ENCODE measurements around the gene SPATA12. TPM values are rescaled to one million over a fixed set of nuclear protein-coding genes. Genes with fewer than 3 reads are reported as not detected.

The SPATA12 gene
- total RNA-seq, 1 experiment from 2014 or later: 0.22 TPM

- no peak overlapping the region for H3K9ac ChIP-seq (ENCODE audit: extremely low read depth, insufficient read length, low read length)
These were observed 13.2 kb downstream of the SPATA12 start for GRCh38 chr3:57073628-57074027.

More at GRCh38 chr3:57073628-57074027, 13.2 kb downstream of the SPATA12 start:
- Histone ChIP-seq H3K79me2 (ENCODE audit: insufficient read depth, low read length) (no peaks in the 10 kb centered on the region), H3K4me1 (ENCODE audit: insufficient read depth, low read length) (no peaks in the 10 kb centered on the region), H4K8ac (replicated peaks; ENCODE audit: insufficient read length, low read depth, low read length) (no peak overlapping the region), H3K27ac (ENCODE audit: insufficient read length, low read depth, low read length) (no peak overlapping the region), H2BK120ac (ENCODE audit: low read depth, low read length, poor library complexity, severe bottlenecking) (no peak overlapping the region), H4K91ac (ENCODE audit: insufficient read length, low read depth, low read length) (no peak overlapping the region), H3K23ac (ENCODE audit: insufficient read length, low read depth, low read length) (no peak overlapping the region), H3K79me1 (ENCODE audit: insufficient read depth, low read depth, low read length, poor library complexity, severe bottlenecking) (no peaks in the 10 kb centered on the region), H2BK12ac (ENCODE audit: insufficient read length, low read depth, low read length) (no peak overlapping the region), H3K14ac (ENCODE audit: insufficient read depth, low read length) (no peak overlapping the region), H2BK15ac (ENCODE audit: low read depth, low read length) (no peak overlapping the region), H4K20me1 (ENCODE audit: control insufficient read depth, insufficient read depth, insufficient read length) (no peaks in the 10 kb centered on the region), H3K23me2 (ENCODE audit: insufficient read length, low read depth, low read length, poor library complexity, severe bottlenecking) (no peaks in the 10 kb centered on the region), H2BK20ac (ENCODE audit: low read depth, low read length, poor library complexity, severe bottlenecking) (no peak overlapping the region), H3K18ac (ENCODE audit: insufficient read length, low read depth, low read length) (no peak overlapping the region), H4K5ac (ENCODE audit: insufficient read length, low read depth, low read length) (no peak overlapping the region), H2BK5ac (ENCODE audit: insufficient read length, low read length) (no peak overlapping the region), H3K4ac (ENCODE audit: low read depth, low read length) (no peak overlapping the region), H2AFZ (ENCODE audit: low read length) (no peak overlapping the region), H3K56ac (ENCODE audit: insufficient read length, low read depth, low read length) (no peak overlapping the region), H3T11ph (ENCODE audit: low read length) (no peak overlapping the region), H3K4me2 (ENCODE audit: insufficient read depth, insufficient read length, low read length) (no peak overlapping the region), H2AK5ac (ENCODE audit: insufficient read length, low read length) (no peak overlapping the region), H3K9me3 (ENCODE audit: control insufficient read depth, low read depth, low read length) (no peaks in the 10 kb centered on the region), H3K27me3 (ENCODE audit: insufficient read depth, low read length) (no peaks in the 10 kb centered on the region; the same call in 1 of the 2 replicates)
- Mint-ChIP-seq H3K9me3 (peaks cover 3 to 4% of the 10 kb centered on the region in 2 experiments), H3K27ac (no peak overlapping the region), H3K4me3 (no peak overlapping the region), H3K4me1 (peaks cover 3% of the 10 kb centered on the region in 2 experiments; a peak in 3 of 4 replicates), H3K27me3 (ENCODE audit: low read depth) (peaks cover 23% of the 10 kb centered on the region), H3K36me3 (ENCODE audit: insufficient read depth in 1 of 3, low read depth in 3 of 3) (peaks cover 0 to 9% (median 4%) of the 10 kb centered on the region in 3 experiments; a peak in 3 of 7 replicates)
- no peak for DNase-seq
- TF ChIP-seq CTCF (conservative IDR thresholded peaks at IDR 0.05): no peak
- WGBS (ENCODE audit: extremely low coverage, insufficient read length, low lambda C conversion rate): no CpG with 5 or more reads among the region's 3 CpGs
